Myocyte (in vitro differentiated cells): ENCODE results near the gene FAM241A. TPM values are rescaled to one million over a fixed set of nuclear protein-coding genes. Genes with fewer than 3 reads are reported as not detected.
"Not testable (repeated sequence)": the region's sequence is repeated elsewhere in the genome, so short reads cannot be mapped to it uniquely, and the experiment has no call there.

ENCODE experiments used
- DNase-seq: peaks from one replicate; pipeline ENCODE4 v3.0.0-alpha.2; 2012; ENCODE audit warnings: low read depth
- total RNA-seq: library from RNA; depleted of rRNA; stranded (reverse); fragments of >200 nt; gene quantifications from 2 replicates; pipeline ENCODE4 v1.2.3, GENCODE V29; 2014

Gene FAM241A
- total RNA-seq, 1 donor from 2014 or later, result 1.0 TPM

GRCh38 chr4:112136551-112136950 is 8.7 kb upstream of the FAM241A start:
- no peak for DNase-seq

- no peak for DNase-seq
These were observed 6.7 kb upstream of the FAM241A start for GRCh38 chr4:112138538-112138937.

- peak; percentile 5 for DNase-seq
These were observed 4.7 kb upstream of the FAM241A start for GRCh38 chr4:112140536-112140935.

- DNase-seq, result no peak
These were observed 3.7 kb upstream of the FAM241A start for GRCh38 chr4:112141366-112142138.

GRCh38 chr4:112142182-112142581 is 3.1 kb upstream of the FAM241A start:
- DNase-seq, result no peak

- no peak for DNase-seq
These were observed 1.5 kb upstream of the FAM241A start for GRCh38 chr4:112143781-112144180.

GRCh38 chr4:112144546-112145325 is 518 bp upstream of the FAM241A start:
- no peak for DNase-seq

GRCh38 chr4:112145790-112146501 is 692 bp downstream of the FAM241A start:
- peak; percentile 58 for DNase-seq

- no peak for DNase-seq
These were observed 1.2 kb downstream of the FAM241A start for GRCh38 chr4:112146502-112146813.

GRCh38 chr4:112147697-112148096 is 2.4 kb downstream of the FAM241A start:
- DNase-seq, result no peak

- no peak for DNase-seq
These were observed 5.7 kb downstream of the FAM241A start for GRCh38 chr4:112150920-112151319.

- no peak for DNase-seq
These were observed 7.3 kb downstream of the FAM241A start for GRCh38 chr4:112152521-112152920.

GRCh38 chr4:112153211-112153791 is 8.0 kb downstream of the FAM241A start:
- DNase-seq, result no peak

GRCh38 chr4:112156112-112156511 is 10.9 kb downstream of the FAM241A start:
- DNase-seq, result no peak

- DNase-seq, result no peak
These were observed 11.3 kb downstream of the FAM241A start for GRCh38 chr4:112156553-112156952.

GRCh38 chr4:112163706-112164105 is 18.5 kb downstream of the FAM241A start:
- DNase-seq, result not testable (repeated sequence)

GRCh38 chr4:112167794-112168193 is 22.5 kb downstream of the FAM241A start:
- DNase-seq, result no peak

- no peak for DNase-seq
These were observed 23.7 kb downstream of the FAM241A start for GRCh38 chr4:112168719-112169500.

- DNase-seq, result peak; percentile 65
These were observed 25.3 kb downstream of the FAM241A start for GRCh38 chr4:112170451-112170993.

GRCh38 chr4:112171051-112171763 is 26.0 kb downstream of the FAM241A start:
- DNase-seq, result peak; percentile 18
